Neural progenitor cell (in vitro differentiated cells): ENCODE results near the gene SMPD3.

Experiments
- CTCF ChIP-seq: fragments of 200-600 bp; sonication (generic); IDR thresholded peaks from 2 replicates; pipeline ENCODE4 v1.5.1; 2017; ENCODE audit warnings: antibody characterized with exemption, mild to moderate bottlenecking
- EZH2 ChIP-seq: fragments of 200-600 bp; sonication (generic); IDR thresholded peaks from 2 replicates; pipeline ENCODE4 v1.6.1; 2017; ENCODE audit warnings: antibody characterized with exemption, mild to moderate bottlenecking, moderate library complexity
- EZH2phosphoT487 ChIP-seq: fragments of 200-600 bp; sonication (generic); IDR thresholded peaks from 2 replicates; pipeline ENCODE4 v1.6.1; 2017; ENCODE audit warnings: antibody characterized with exemption

GRCh38 chr16:68455631-68456030 lies 7.3 kb upstream of the SMPD3 start:
- TF ChIP-seq EZH2phosphoT487 (no peak), CTCF (no peak), EZH2 (no peak)
